Occipital lobe (tissue), 2 donors: ENCODE results near the gene PDSS2. TPM values are rescaled to one million over a fixed set of nuclear protein-coding genes. Genes with fewer than 3 reads are reported as not detected.
"Not testable (repeated sequence)": the region's sequence is repeated elsewhere in the genome, so short reads cannot be mapped to it uniquely, and the experiment has no call there.

Source experiments
- DNase-seq: peaks from one replicate; lab custom pipeline; 2025; lab: John Stamatoyannopoulos, UW
- total RNA-seq: library from RNA; depleted of rRNA; stranded (reverse); fragments of >200 nt; gene quantifications from one replicate; pipeline ENCODE4 v1.2.3, GENCODE V29; 2014

PDSS2 gene
- total RNA-seq, 1 donor from 2014 or later, result 11.5 TPM

- DNase-seq, result no peak
These were observed 239.5 kb downstream of the PDSS2 start for GRCh38 chr6:107219851-107220250.

- no peak for DNase-seq
These were observed 241.2 kb downstream of the PDSS2 start for GRCh38 chr6:107218142-107218541.

- no peak for DNase-seq
These were observed 242.1 kb downstream of the PDSS2 start for GRCh38 chr6:107217248-107217647.

GRCh38 chr6:107216197-107216933 is 243.0 kb downstream of the PDSS2 start:
- no peak for DNase-seq

- no peak for DNase-seq
These were observed 244.0 kb downstream of the PDSS2 start for GRCh38 chr6:107215334-107215733.

GRCh38 chr6:107214655-107215054 is 244.7 kb downstream of the PDSS2 start:
- no peak for DNase-seq

GRCh38 chr6:107209406-107210305 is 249.7 kb downstream of the PDSS2 start:
- DNase-seq, result no peak

GRCh38 chr6:107207251-107207873 is 252.0 kb downstream of the PDSS2 start:
- no peak for DNase-seq

- DNase-seq, result no peak
These were observed 254.0 kb downstream of the PDSS2 start for GRCh38 chr6:107205058-107205998.

GRCh38 chr6:107202876-107203468 is 256.4 kb downstream of the PDSS2 start:
- DNase-seq, result no peak

GRCh38 chr6:107198631-107199416 is 260.5 kb downstream of the PDSS2 start:
- DNase-seq, result no peak

- no peak for DNase-seq
These were observed 263.2 kb downstream of the PDSS2 start for GRCh38 chr6:107196152-107196551.

- DNase-seq, result not testable (repeated sequence)
These were observed 264.6 kb downstream of the PDSS2 start for GRCh38 chr6:107194723-107195122.

GRCh38 chr6:107192830-107193229 is 266.5 kb downstream of the PDSS2 start:
- DNase-seq, result no peak

GRCh38 chr6:107187630-107188029 is 271.7 kb downstream of the PDSS2 start:
- no peak for DNase-seq

GRCh38 chr6:107186047-107186446 is 273.3 kb downstream of the PDSS2 start:
- no peak for DNase-seq

- peak; percentile 18 for DNase-seq
These were observed 273.9 kb downstream of the PDSS2 start for GRCh38 chr6:107185391-107185970.

GRCh38 chr6:107184435-107184834 is 274.9 kb downstream of the PDSS2 start:
- DNase-seq, result no peak

GRCh38 chr6:107180099-107180498 is 279.3 kb downstream of the PDSS2 start:
- no peak for DNase-seq
